NB4 (cell line): ENCODE results near the gene MYZAP.
A peak's percentile ranks its signal among the peaks of the same experiment; 100 is the strongest.

Experiments
- MAX ChIP-seq: IDR thresholded peaks from 2 replicates; pipeline ENCODE4 v1.6.1; 2011; ENCODE audit warnings: low read depth, low read length
- POLR2A ChIP-seq: IDR thresholded peaks from 2 replicates; pipeline ENCODE4 v1.6.1; 2011; ENCODE audit warnings: mild to moderate bottlenecking; ENCODE audit not compliant: insufficient read length; ENCODE audit errors: extremely low read depth
- TF ChIP-seq, protein P1 (sequence below): IDR thresholded peaks from one replicate; pipeline ENCODE4 v1.5.1; 2012; ENCODE audit warnings: low read depth, low read length

DNA sequence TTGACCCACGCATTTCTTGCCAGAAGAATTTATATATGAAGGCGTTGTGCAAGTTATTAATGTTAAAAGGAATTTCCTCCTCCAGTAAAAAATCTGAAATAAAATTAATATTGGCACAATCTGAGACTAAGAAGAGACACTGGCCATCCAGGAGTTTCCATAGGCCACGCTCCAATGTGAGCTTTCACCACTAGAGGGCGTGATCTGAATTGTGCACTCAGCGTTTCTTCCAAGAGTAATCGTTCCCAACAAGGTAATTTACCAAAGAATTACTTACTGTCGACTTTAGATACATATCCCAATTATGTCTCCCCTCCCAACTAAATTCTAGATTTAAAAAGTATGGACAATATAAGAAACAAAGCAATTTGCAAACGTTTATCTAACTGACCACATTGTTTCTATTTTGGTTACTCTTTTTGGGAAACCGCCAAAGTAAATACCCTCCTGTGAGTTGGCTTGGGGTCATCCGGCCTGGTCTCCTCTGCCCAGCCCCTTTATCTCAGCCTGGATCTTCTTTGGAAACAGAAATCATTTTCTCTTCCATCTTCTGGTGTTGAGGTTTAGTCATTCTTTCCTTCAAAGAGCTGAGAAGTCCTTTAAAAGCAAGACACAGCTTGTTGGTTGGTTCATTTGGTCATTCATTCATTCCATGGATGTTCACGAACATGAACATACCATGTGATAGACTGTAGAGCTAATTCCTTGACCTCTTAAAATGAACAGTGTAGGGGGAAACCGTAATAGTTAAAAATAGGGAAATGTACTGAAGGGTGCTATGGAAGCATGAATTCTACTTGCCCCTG lies 141.0 kb downstream of the MYZAP start:
- TF ChIP-seq, protein P1, sequence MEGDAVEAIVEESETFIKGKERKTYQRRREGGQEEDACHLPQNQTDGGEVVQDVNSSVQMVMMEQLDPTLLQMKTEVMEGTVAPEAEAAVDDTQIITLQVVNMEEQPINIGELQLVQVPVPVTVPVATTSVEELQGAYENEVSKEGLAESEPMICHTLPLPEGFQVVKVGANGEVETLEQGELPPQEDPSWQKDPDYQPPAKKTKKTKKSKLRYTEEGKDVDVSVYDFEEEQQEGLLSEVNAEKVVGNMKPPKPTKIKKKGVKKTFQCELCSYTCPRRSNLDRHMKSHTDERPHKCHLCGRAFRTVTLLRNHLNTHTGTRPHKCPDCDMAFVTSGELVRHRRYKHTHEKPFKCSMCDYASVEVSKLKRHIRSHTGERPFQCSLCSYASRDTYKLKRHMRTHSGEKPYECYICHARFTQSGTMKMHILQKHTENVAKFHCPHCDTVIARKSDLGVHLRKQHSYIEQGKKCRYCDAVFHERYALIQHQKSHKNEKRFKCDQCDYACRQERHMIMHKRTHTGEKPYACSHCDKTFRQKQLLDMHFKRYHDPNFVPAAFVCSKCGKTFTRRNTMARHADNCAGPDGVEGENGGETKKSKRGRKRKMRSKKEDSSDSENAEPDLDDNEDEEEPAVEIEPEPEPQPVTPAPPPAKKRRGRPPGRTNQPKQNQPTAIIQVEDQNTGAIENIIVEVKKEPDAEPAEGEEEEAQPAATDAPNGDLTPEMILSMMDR: peak; percentile 91
- TF ChIP-seq MAX (peak; percentile 60), POLR2A (no peak)
